AG09309 (cell line): ENCODE measurements around the gene TNS4.

ENCODE experiments used
- DNase-seq: peaks from one replicate; pipeline ENCODE4 v3.0.0-alpha.2; 2010; ENCODE audit warnings: low read depth
- H3K4me3 ChIP-seq: 2 replicates; pipeline ENCODE4 v1.5.1; 2011; ENCODE audit warnings: mild to moderate bottlenecking, low read depth, low read length, moderate library complexity; ENCODE audit not compliant: control insufficient read depth
- CTCF ChIP-seq: IDR thresholded peaks from 2 replicates; pipeline ENCODE4 v1.5.1; 2011; ENCODE audit warnings: mild to moderate bottlenecking, low read depth, low read length, inconsistent platforms; ENCODE audit not compliant: insufficient read depth, control insufficient read depth; ENCODE audit errors: missing control alignments

TNS4 gene

DNA sequence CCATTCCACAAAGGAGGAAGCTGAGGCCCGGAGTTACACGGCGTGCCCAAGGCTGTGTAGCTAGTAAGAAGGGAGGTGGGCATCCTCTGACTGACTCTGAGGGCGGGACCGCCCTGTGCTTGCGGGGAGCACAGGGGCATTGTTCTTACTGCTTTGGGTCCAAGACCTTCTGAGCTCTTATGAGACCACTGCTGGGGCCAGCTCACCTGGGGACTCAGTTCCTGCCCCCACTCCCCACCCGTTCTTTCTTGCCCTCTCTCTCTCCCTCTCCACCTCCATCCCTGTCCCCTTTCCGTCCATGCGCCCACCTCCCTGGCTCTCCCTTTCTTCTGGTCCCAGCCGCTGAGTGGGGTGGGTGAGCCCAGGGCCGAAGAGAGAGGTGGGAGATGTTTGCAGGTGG, 44.2 kb upstream of the TNS4 start:
- H3K4me3 ChIP-seq: no peak overlapping the region
- no peak for TF ChIP-seq CTCF
- no peak for DNase-seq

GRCh38 chr17:40542558-40543411, 41.4 kb upstream of the TNS4 start:
- no peak overlapping the region for H3K4me3 ChIP-seq
- peak; percentile 84 for DNase-seq
- no peak for TF ChIP-seq CTCF

- DNase-seq: no peak
- no peak for TF ChIP-seq CTCF
- H3K4me3 ChIP-seq: no peak overlapping the region
Measured at GRCh38 chr17:40541873-40542557, 40.6 kb upstream of the TNS4 start.

DNA sequence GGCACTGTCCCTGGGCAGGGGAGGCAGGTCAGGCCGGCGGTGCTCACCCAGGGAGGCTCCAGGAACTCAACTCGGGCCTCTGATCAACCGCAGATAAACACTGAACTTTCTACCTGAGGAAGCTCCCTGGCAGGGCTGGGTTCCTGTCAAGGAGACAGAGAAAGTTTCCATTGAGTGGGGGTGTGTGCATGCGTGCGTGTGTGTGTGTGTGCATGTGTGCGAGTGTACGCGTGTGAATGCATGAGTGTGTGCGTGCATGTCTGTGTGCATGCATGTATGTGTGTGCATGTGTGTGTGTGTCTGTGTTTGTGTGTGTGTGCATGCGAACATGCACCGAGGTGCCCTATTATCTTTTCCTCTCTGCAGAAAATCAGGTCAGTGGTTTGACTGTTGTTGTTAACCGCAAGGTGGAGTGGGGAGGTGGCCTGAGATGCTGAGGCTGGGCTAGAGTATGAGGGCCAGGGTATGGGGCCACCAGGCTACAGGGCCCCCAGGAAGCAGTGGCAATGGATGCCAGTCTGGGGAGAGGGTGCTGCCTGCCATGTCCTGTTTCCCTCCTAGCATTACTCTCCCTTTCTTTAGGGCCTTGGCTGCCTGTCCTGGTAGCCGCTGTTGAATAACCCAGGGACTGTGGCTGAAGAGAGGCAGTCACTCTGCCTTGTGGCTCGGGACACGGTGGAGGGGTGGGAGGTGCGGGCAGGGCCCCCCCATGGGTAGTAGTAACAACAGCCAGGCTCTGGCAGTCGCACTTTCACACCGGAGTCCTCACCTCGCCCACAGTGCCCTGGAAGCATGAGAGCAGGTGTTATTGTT, 39.8 kb upstream of the TNS4 start:
- no peak for TF ChIP-seq CTCF
- no peak overlapping the region for H3K4me3 ChIP-seq
- DNase-seq: no peak

DNA sequence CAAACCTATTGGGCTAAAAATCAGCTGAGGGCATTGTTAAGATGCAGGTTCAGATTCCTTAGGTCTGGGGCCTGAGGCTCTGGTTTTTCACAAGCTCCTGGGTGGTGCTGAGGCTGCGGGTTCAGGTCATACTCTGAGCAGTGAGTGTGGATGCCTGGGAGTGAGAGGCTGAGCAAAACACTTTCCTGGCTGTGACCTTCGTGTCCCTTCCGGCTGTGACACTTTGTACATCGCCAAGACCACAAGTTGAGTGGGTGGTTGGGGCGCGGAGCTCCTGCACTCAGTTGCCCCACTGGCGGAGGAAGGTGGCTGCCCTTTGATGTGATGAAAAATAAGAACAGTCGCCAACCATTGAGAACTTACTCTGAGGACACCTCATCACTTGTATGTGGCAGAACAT, 39.0 kb upstream of the TNS4 start:
- no peak for TF ChIP-seq CTCF
- H3K4me3 ChIP-seq: no peak overlapping the region
- no peak for DNase-seq

- no peak overlapping the region for H3K4me3 ChIP-seq
- no peak for TF ChIP-seq CTCF
- DNase-seq: no peak
Measured at GRCh38 chr17:40539711-40540411, 38.4 kb upstream of the TNS4 start.
